Fibroblast of lung (primary cell): ENCODE data around the gene ARHGAP10.

Source experiments
- EZH2 ChIP-seq: IDR thresholded peaks from 2 replicates; pipeline ENCODE4 v1.5.1; 2012; ENCODE audit warnings: low read length, control low read depth, mild to moderate bottlenecking; ENCODE audit errors: missing control alignments
- TF ChIP-seq, protein P1 (sequence below), 2 donors: IDR thresholded peaks in 1 of 2; conservative IDR thresholded peaks in 1 of 2; 1 replicate in 1 of 2; 2 replicates in 1 of 2; pipeline ENCODE4 v1.5.1; 2011 to 2012; ENCODE audit warnings: low read length in 2 of 2, control low read depth in 1 of 2, inconsistent platforms in 1 of 2, low read depth in 1 of 2, mild to moderate bottlenecking in 1 of 2

DNA sequence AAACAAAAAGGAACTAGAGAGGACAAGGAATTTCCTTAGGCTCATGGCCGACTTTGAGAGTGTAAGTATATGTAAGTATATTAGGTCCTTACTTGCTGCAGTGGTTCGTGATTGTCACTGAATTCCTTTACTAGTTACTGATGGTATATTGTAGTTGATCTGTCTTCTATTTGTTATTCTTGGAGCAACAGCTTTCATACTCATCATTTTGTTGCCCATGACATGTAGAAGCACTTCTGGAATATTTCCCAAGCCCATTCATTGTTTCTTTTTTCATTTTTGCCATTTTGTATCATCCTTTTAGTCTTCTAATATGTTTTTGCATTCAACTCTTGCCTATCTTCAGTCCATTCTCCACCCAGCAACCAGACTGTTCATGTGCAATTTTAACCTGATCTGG lies 170.0 kb downstream of the ARHGAP10 start:
- TF ChIP-seq, protein P1, sequence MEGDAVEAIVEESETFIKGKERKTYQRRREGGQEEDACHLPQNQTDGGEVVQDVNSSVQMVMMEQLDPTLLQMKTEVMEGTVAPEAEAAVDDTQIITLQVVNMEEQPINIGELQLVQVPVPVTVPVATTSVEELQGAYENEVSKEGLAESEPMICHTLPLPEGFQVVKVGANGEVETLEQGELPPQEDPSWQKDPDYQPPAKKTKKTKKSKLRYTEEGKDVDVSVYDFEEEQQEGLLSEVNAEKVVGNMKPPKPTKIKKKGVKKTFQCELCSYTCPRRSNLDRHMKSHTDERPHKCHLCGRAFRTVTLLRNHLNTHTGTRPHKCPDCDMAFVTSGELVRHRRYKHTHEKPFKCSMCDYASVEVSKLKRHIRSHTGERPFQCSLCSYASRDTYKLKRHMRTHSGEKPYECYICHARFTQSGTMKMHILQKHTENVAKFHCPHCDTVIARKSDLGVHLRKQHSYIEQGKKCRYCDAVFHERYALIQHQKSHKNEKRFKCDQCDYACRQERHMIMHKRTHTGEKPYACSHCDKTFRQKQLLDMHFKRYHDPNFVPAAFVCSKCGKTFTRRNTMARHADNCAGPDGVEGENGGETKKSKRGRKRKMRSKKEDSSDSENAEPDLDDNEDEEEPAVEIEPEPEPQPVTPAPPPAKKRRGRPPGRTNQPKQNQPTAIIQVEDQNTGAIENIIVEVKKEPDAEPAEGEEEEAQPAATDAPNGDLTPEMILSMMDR (conservative IDR thresholded peaks at IDR 0.05 in 1 of 2, IDR thresholded peaks at IDR 0.05 in 1 of 2; ENCODE audit: low read depth in 1 of 2, low read length in 2 of 2), result no peak
- no peak for TF ChIP-seq EZH2
